BJ (cell line): ENCODE measurements around the gene DIPK1B. TPM values are rescaled to one million over a fixed set of nuclear protein-coding genes. Genes with fewer than 3 reads are reported as not detected.
"Not testable (repeated sequence)": the region's sequence is repeated elsewhere in the genome, so short reads cannot be mapped to it uniquely, and the experiment has no call there.

ENCODE experiments used
- CTCF ChIA-PET: fragments of 350-600 bp; formaldehyde crosslinking; extraction: SDS; loops from one replicate; lab custom pipeline; 2021; ENCODE audit warnings: antibody characterized with exemption, inconsistent platforms; lab: Yijun Ruan, JAX
- POLR2A ChIA-PET: fragments of 300-600 bp; sonication (Branson Sonifier 250); formaldehyde crosslinking; extraction: SDS; loops from one replicate; lab custom pipeline; 2021; ENCODE audit warnings: antibody characterized with exemption; lab: Charles Lee
- DNase-seq: peaks from one replicate; pipeline ENCODE4 v3.0.0-alpha.2; 2011; ENCODE audit warnings: low read depth
- H3K27me3 ChIP-seq: 2 replicates; pipeline ENCODE4 v1.6.0; 2011; ENCODE audit warnings: low read length; ENCODE audit not compliant: control insufficient read depth, insufficient read depth
- H3K36me3 ChIP-seq: 2 replicates; pipeline ENCODE4 v1.5.1; 2011; ENCODE audit warnings: low read length; ENCODE audit not compliant: control insufficient read depth, insufficient read depth
- H3K4me3 ChIP-seq: 2 replicates; pipeline ENCODE4 v1.5.1; 2011; ENCODE audit warnings: low read depth, mild to moderate bottlenecking, control low read depth, low read length
- CTCF ChIP-seq: IDR thresholded peaks from 2 replicates; pipeline ENCODE4 v1.5.1; 2011; ENCODE audit warnings: low read depth, mild to moderate bottlenecking, control low read depth, inconsistent platforms, low read length, moderate library complexity; ENCODE audit not compliant: insufficient read depth
- polyA plus RNA-seq: library from polyadenylated mRNA; depleted of rRNA; stranded (reverse); fragments of >200 nt; gene quantifications from 2 replicates; pipeline ENCODE4 v1.2.3, GENCODE V29; 2011

Gene DIPK1B
- polyA plus RNA-seq, 1 experiment, result 0.42 TPM

GRCh38 chr9:136760424-136760823 lies 48.1 kb downstream of the DIPK1B start:
- Histone ChIP-seq H3K4me3 (no peak overlapping the region), H3K36me3 (no peaks in the 10 kb centered on the region), H3K27me3 (peaks cover 2% of the 10 kb centered on the region; the same call in 1 of the 2 replicates)
- POLR2A ChIA-PET, result no interaction called here
- CTCF ChIA-PET, result interaction anchor here (0.9 to 3.1 kb wide), 8 partner anchors 9 to 34 kb away, joined by 3 to 20 read pairs (median 4); no protein-coding TSS in a partner anchor
- TF ChIP-seq CTCF, result no peak
- no peak for DNase-seq

DNA sequence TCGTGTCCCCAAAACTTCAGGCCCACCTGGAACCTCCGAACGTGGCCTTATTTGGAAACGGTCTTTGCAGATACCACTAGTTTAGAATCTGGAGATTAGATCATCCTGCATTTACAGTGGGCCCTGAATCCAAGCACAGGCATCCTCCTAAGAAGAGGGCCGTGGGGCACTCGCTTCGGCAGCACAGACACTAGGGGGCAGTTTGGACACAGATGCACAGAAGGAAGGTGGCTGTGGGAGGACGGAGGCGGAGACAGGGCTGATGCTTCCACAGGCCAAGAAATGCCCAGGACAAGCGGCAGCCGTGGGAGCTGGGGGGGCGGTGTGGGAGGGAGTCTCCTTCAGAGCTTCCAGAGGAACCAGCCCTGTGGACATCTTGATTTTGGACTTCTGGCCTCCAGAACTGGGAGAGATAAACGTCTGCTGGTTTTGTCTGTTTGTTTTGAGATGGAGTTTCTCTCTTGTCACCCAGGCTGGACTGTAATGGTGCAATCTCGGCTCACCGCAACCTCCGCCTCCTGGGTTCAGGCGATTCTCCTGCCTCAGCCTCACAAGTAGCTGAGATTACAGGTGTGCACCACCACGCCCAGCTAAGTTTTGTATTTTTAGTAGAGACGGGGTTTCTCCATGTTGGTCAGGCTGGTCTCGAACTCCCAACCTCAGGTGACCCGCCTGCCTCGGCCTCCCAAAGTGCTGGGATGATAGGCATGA lies 48.6 kb downstream of the DIPK1B start:
- H3K4me3 ChIP-seq, H3K27me3 ChIP-seq, H3K36me3 ChIP-seq, POLR2A ChIA-PET: not testable (repeated sequence)
- peak; percentile 9 for DNase-seq
- peak; percentile 84 for TF ChIP-seq CTCF
- CTCF ChIA-PET, result interaction anchor here (0.8 to 3.1 kb wide), 11 partner anchors 8 to 81 kb away, joined by 3 to 20 read pairs (median 3); partner anchors contain the start of genes AJM1 and LCN10

GRCh38 chr9:136761545-136761981 lies 49.2 kb downstream of the DIPK1B start:
- no peak for DNase-seq
- CTCF ChIA-PET, result interaction anchor here (0.7 to 3.1 kb wide), 10 partner anchors 10 to 81 kb away, joined by 3 to 20 read pairs (median 4); partner anchors contain the start of genes AJM1 and LCN10
- POLR2A ChIA-PET, result no interaction called here

GRCh38 chr9:136762221-136762691 lies 49.9 kb downstream of the DIPK1B start:
- POLR2A ChIA-PET, result no interaction called here
- CTCF ChIA-PET, result interaction anchor here (0.7 to 3.1 kb wide), 6 partner anchors 9 to 80 kb away, joined by 3 to 20 read pairs (median 4); partner anchors contain the start of gene AJM1
- DNase-seq, result no peak
- TF ChIP-seq CTCF, result no peak
- peaks cover 2% of the 10 kb centered on the region; the same call in 1 of the 2 replicates for H3K27me3 ChIP-seq
- H3K4me3 ChIP-seq, result no peak overlapping the region
- H3K36me3 ChIP-seq, result no peaks in the 10 kb centered on the region

More at GRCh38 chr9:136761545-136761981, 49.2 kb downstream of the DIPK1B start:
- Histone ChIP-seq H3K27me3 (peaks cover 2% of the 10 kb centered on the region; the same call in 1 of the 2 replicates), H3K36me3 (no peaks in the 10 kb centered on the region), H3K4me3 (no peak overlapping the region)
- TF ChIP-seq CTCF, result no peak
